Fibroblast of pulmonary artery (primary cell): ENCODE results near the gene SSBP4.
A peak's percentile ranks its signal among the peaks of the same experiment; 100 is the strongest.

Experiments
- DNase-seq: peaks from one replicate; pipeline ENCODE4 v3.0.0-alpha.2; 2010; ENCODE audit warnings: low read depth
- H3K4me3 ChIP-seq: replicated peaks from 2 replicates; pipeline ENCODE4 v1.5.1; 2011; ENCODE audit warnings: low read depth, mild to moderate bottlenecking, control low read depth, low read length, moderate library complexity
- TF ChIP-seq, protein P1 (sequence below): IDR thresholded peaks from 2 replicates; pipeline ENCODE4 v1.5.1; 2011; ENCODE audit warnings: mild to moderate bottlenecking, control low read depth, low read length, inconsistent platforms; ENCODE audit errors: missing control alignments

The SSBP4 gene

DNA sequence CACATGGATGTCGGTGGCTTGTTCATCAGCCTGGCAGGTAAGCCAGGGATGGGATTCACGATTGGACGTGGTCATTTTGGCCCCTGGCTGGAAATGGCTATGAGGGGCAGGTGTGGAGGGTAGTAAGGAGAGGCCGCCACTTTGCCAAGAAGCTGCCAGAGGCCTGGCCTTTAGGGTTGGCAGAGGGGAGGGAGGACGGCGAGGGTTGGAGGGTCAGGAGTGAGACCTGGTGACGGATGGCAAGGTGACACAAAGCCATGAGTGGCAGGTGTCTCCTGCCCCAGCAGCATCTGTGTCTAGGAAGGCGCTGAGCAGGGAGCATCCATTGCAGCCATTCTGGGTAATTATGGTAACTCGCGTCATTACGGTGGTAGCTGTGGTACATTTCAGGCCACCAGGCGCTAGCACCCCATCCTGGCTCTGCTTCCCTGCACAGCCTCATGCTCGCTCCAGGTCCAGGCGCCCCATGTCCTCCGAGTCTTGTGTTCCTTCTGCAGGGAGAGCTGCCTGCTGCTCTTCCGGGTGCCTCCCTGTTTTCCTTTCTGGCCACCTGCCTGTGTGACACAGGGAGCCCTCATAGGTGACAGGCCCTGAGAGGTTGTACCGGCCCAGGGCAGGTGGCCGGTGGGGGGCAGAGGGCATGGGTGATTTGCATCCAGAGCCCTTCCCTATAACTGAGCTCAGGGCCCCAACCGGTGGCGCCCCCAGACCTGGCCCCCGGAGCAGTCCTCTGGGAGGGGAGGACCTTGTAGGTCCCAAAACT is 4.2 kb downstream of the SSBP4 start:
- no peak overlapping the region for H3K4me3 ChIP-seq
- TF ChIP-seq, protein P1, sequence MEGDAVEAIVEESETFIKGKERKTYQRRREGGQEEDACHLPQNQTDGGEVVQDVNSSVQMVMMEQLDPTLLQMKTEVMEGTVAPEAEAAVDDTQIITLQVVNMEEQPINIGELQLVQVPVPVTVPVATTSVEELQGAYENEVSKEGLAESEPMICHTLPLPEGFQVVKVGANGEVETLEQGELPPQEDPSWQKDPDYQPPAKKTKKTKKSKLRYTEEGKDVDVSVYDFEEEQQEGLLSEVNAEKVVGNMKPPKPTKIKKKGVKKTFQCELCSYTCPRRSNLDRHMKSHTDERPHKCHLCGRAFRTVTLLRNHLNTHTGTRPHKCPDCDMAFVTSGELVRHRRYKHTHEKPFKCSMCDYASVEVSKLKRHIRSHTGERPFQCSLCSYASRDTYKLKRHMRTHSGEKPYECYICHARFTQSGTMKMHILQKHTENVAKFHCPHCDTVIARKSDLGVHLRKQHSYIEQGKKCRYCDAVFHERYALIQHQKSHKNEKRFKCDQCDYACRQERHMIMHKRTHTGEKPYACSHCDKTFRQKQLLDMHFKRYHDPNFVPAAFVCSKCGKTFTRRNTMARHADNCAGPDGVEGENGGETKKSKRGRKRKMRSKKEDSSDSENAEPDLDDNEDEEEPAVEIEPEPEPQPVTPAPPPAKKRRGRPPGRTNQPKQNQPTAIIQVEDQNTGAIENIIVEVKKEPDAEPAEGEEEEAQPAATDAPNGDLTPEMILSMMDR, result no peak
- no peak for DNase-seq

DNA sequence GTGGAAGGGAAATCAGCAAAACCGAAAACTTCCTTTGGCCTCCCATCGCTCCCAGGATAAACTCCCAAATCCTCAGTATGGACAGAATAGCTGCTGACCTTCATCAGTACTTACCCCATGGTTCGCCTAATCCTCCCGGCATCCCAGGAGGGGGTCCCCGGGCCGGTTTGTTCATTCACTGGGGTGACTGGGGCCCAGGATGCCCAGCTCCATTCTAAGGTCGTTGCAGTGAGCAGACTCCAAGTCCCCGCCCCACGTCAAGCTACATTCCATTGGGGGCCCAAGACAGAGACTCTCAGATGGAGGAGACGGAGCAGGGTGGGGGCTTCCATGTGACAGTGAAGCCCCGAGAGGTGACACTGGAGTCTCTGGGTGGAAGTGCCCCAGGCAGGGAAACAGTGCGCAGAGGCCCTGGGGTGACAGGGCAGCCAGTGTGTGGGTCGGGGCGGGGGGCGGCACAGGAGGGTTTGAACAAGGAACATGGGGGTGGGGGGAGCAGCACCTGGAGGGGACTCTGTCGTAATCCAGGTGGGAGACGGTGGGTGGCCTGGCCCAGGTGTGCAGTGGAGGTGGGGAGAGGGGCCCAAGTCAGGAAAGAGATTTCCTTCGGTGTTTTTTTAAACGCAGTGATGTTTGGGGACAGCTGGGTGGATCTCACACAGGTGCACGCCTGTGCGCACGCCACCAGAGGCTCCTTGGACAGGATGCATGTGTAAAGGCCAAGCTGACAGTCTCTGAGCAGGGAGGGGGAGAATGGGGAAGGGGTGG is 5.1 kb downstream of the SSBP4 start:
- no peak for DNase-seq
- no peak overlapping the region for H3K4me3 ChIP-seq
- TF ChIP-seq, protein P1, result no peak

DNA sequence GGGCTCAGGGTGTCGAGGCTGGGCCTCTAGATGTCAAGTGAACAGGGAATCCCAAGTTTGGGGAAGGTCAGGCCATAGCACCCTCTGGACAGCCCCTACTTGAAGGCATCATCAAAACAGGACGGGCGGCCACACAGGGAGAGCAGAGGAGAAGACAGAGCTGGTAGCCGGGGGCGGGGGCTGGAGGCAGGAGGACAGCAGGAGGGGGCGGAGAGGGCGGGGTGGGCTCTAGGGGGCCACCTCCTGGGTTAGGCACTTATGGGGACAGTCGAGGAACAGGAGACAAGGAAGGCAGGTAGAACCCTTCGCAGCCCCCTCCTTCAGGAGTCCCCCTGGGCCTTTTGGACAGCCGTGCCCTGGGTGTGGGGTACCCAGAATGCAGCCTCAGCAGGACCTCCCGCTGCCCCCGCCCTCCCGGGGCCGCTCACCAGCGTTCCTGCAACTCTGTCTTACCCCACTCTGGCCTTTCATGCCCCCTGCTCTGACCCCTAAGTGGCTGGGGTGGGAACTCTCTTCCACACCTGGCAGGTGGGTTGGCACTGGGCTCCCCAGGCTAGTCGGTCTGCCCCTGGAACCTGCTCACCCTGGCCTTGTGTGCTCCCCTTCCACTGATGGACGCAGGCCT is 5.8 kb downstream of the SSBP4 start:
- DNase-seq, result no peak
- TF ChIP-seq, protein P1, result no peak

DNA sequence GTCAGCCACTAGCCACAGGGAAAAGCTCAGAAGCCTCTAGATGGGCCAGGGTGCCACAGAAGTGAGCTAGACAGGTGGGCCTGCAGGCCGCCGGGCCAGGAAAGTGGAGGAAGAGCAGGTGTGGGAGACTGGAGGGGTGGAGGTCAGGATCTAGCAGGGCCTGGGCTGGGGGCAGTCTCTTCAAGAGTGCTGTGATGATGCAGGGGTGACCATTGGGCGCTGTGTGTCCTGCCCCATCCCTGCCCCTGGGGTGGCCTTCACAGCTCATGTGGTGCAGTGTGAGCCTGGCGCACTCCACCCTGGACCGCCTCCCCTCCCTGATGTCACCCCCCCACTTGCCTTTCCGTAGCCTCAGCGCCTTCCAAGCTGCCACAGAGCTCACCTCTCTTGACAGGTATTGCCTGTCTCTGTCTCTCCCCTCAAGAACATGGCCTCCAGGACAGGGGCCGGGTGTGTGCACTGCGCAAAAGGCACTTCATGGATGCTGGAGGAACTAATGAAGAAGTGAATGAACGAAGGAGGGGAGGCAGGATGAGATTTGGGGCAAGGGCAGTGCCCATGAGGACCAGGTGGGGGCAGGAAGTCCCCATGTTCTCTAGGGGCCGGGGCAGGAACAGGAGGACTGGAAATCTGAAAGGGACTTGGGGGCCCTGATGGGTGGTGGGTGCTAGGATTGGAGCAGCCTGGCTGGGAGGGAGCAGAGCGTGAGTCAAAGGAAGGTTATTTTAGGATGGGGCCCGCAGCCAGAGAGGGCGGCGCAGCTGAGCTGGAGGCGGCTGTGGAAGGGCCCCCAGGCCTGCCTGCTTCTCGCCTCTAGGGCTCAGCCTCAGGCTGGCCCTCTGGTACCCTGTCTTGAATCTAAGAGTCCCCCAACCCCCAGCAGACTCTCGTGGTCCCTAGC is 6.6 kb downstream of the SSBP4 start:
- H3K4me3 ChIP-seq, result no peak overlapping the region
- TF ChIP-seq, protein P1, result peak; percentile 18
- DNase-seq, result peak; percentile 65

More for the DNA sequence above, 5.8 kb downstream of the SSBP4 start:
- H3K4me3 ChIP-seq, result no peak overlapping the region

DNA sequence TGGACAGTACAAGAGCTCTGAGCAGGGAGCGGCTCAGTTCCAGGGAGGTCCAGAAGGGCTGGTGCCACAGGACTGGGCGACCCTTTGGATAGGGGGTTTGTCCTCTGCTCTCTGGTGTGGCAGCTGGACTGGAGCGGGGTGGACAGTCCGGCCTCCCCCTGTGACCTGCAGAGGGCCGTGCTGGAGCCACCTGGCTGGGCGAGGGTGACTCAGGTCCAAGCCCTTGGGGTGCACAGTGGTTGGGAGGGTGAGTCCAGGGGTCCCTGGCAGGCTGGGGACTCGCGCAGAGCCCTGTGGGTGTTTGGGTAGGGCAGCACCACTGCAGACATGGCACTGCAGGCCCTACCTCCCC is 7.2 kb downstream of the SSBP4 start:
- no peak for DNase-seq

More for the DNA sequence above, 7.2 kb downstream of the SSBP4 start:
- no peak overlapping the region for H3K4me3 ChIP-seq
- TF ChIP-seq, protein P1, result no peak
